ENCODE results near the gene ZNF780B. TPM values are rescaled to one million over a fixed set of nuclear protein-coding genes. Genes with fewer than 3 reads are reported as not detected.
A peak's percentile ranks its signal among the peaks of the same experiment; 100 is the strongest.

The ZNF780B gene
- total and polyA plus RNA-seq, 8 donors: 4.4 to 14.9 (median 8.4) TPM

DNA sequence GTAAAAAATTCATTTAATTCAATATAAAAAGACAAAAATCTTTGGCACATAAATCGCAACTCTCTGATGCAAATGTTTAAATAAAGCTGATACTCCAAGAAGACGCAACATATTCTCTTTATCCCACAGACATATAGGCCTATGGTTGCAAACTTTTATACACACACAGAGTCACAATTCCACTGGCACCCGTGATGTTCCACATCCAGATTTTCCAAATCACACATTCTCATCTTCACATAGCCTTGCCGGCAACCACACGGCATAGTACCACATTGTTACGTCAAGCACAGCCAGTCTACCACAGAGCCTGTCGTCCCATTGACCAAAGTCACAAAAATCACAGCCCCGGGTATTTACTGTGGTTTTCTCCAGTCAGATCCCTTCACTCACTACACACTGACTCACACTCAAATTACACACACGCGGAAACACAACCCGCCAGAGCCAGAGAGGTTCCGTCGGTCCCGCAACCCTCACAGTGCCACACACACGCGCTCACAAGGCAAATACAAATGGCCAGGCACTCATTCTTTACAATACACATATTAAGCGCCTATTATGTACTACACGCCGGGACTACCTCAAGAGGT, 59.7 kb downstream of the ZNF780B start:
- H3K27ac ChIP-seq: peak overlapping the region; percentile 62 to 73 (median 70)
- no peaks in the 10 kb centered on the region for H3K27me3 ChIP-seq
- TF ChIP-seq, protein P1, sequence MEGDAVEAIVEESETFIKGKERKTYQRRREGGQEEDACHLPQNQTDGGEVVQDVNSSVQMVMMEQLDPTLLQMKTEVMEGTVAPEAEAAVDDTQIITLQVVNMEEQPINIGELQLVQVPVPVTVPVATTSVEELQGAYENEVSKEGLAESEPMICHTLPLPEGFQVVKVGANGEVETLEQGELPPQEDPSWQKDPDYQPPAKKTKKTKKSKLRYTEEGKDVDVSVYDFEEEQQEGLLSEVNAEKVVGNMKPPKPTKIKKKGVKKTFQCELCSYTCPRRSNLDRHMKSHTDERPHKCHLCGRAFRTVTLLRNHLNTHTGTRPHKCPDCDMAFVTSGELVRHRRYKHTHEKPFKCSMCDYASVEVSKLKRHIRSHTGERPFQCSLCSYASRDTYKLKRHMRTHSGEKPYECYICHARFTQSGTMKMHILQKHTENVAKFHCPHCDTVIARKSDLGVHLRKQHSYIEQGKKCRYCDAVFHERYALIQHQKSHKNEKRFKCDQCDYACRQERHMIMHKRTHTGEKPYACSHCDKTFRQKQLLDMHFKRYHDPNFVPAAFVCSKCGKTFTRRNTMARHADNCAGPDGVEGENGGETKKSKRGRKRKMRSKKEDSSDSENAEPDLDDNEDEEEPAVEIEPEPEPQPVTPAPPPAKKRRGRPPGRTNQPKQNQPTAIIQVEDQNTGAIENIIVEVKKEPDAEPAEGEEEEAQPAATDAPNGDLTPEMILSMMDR (IDR thresholded peaks at IDR 0.05): no peak
- DNase-seq: no peak
- intact Hi-C loops (cut with DNase I): no loop called here
- FAIRE-seq: no peak
- WGBS, 2 donors: 7 to 9% methylated on average over 19 of the region's 19 CpGs
- ATAC-seq: peak; percentile 45 to 68 (median 56)
- H3K4me3 ChIP-seq: peak overlapping the region; percentile 67 to 80 (median 74)
- H3K9me3 ChIP-seq: no peaks in the 10 kb centered on the region
- H3K36me3 ChIP-seq: no peaks in the 10 kb centered on the region
- no peaks in the 10 kb centered on the region for H3K4me1 ChIP-seq

GRCh38 chr19:39995794-39996193, 60.2 kb downstream of the ZNF780B start:
- FAIRE-seq: no peak
- Histone ChIP-seq H3K4me1 (no peaks in the 10 kb centered on the region), H3K9me3 (no peaks in the 10 kb centered on the region), H3K27me3 (no peaks in the 10 kb centered on the region), H3K4me3 (peak overlapping the region in 1 of 4 donors; percentile 80), H3K36me3 (no peaks in the 10 kb centered on the region), H3K27ac (peak overlapping the region in 1 of 4 donors; percentile 70)
- intact Hi-C loops (cut with DNase I): no loop called here
- DNase-seq: no peak
- TF ChIP-seq, protein P1 (IDR thresholded peaks at IDR 0.05): no peak
- no peak for ATAC-seq
- WGBS, 2 donors: 86 to 95% methylated on average over 1 of the region's 1 CpG

GRCh38 chr19:39994361-39994760, 61.7 kb downstream of the ZNF780B start:
- no peaks in the 10 kb centered on the region for H3K27me3 ChIP-seq
- DNase-seq (no peak), FAIRE-seq (no peak), ATAC-seq (no peak)
- H3K4me1 ChIP-seq: no peaks in the 10 kb centered on the region
- H3K27ac ChIP-seq: no peak overlapping the region
- H3K9me3 ChIP-seq: no peaks in the 10 kb centered on the region
- no peaks in the 10 kb centered on the region for H3K36me3 ChIP-seq
- intact Hi-C loops (cut with DNase I): no loop called here
- TF ChIP-seq, protein P1 (IDR thresholded peaks at IDR 0.05): no peak
- no peak overlapping the region for H3K4me3 ChIP-seq

- Histone ChIP-seq H3K36me3 (no peaks in the 10 kb centered on the region), H3K4me3 (no peak overlapping the region), H3K4me1 (no peaks in the 10 kb centered on the region), H3K9me3 (no peaks in the 10 kb centered on the region), H3K27ac (no peak overlapping the region), H3K27me3 (no peaks in the 10 kb centered on the region)
- ATAC-seq: no peak
- intact Hi-C loops (cut with DNase I): no loop called here
- TF ChIP-seq, protein P1 (IDR thresholded peaks at IDR 0.05): no peak
- 98 to 100% methylated on average over 1 of the region's 1 CpG for WGBS, 2 donors
- no peak for DNase-seq
- no peak for FAIRE-seq
Measured at GRCh38 chr19:39993605-39994004, 62.4 kb downstream of the ZNF780B start.

DNA sequence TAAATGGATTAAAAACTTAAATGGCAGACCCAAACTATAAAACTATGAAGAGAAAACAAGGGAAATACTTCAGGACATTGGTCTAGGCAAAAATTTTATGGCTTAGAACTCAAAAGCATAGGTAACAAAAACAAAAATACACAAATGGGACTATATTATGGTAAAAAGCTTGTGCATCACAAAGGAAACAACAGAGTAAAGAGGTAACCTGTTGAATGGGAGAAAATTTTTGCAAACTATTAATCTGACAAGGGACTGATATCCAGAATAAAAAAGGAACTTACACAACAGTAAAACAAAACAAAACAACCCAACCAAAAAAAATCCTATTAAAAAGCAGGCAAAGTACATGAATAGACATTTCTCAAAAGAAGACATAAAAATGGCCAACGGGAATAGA, 68.4 kb downstream of the ZNF780B start:
- intact Hi-C loops (cut with DNase I): no loop called here
- FAIRE-seq (no peak), DNase-seq (no peak), ATAC-seq (no peak)
- no peaks in the 10 kb centered on the region for H3K27me3 ChIP-seq
- 94 to 98% methylated on average over 1 of the region's 1 CpG for whole genome bisulfite sequencing, 2 donors
- H3K36me3 ChIP-seq: peaks cover 0 to under 1% (median 0%) of the 10 kb centered on the region in 3 donors
- no peaks in the 10 kb centered on the region for H3K9me3 ChIP-seq
- no peak overlapping the region for H3K4me3 ChIP-seq
- TF ChIP-seq, protein P1 (IDR thresholded peaks at IDR 0.05): no peak
- H3K27ac ChIP-seq: no peak overlapping the region
- H3K4me1 ChIP-seq: no peaks in the 10 kb centered on the region

Measured in pancreas (tissue), 10 donors.